ENCODE data around the gene ANK3. TPM values are rescaled to one million over a fixed set of nuclear protein-coding genes. Genes with fewer than 3 reads are reported as not detected.

The ANK3 gene
- polyA plus RNA-seq, 3 donors = not detected

GRCh38 chr10:60289800-60290199 lies 99.9 kb downstream of the ANK3 start:
- Histone ChIP-seq H2AFZ (ENCODE audit: insufficient read depth, low read depth, low read length, poor library complexity, severe bottlenecking) (no peak overlapping the region), H3K4me2 (replicated peaks; ENCODE audit: extremely low read depth, low read length, poor library complexity, severe bottlenecking) (no peak overlapping the region), H3K36me3 (replicated peaks in 1 of 2; ENCODE audit: control insufficient read depth in 1 of 2, insufficient read depth in 2 of 2, low read length in 2 of 2) (no peaks in the 10 kb centered on the region), H3K27ac (ENCODE audit: low read depth in 1 of 2, low read length in 2 of 2) (no peak overlapping the region), H3K4me3 (replicated peaks in 1 of 3; ENCODE audit: low read depth in 2 of 3, low read length in 3 of 3) (no peak overlapping the region), H3K27me3 (ENCODE audit: control insufficient read depth in 2 of 2, insufficient read depth in 2 of 2, low read length in 2 of 2) (no peaks in the 10 kb centered on the region), H3K79me2 (ENCODE audit: insufficient read depth, low read length) (no peaks in the 10 kb centered on the region), H3K9ac (ENCODE audit: insufficient read depth, low read length, poor library complexity, severe bottlenecking) (no peak overlapping the region), H4K20me1 (ENCODE audit: insufficient read depth, low read length) (no peaks in the 10 kb centered on the region), H3K9me3 (replicated peaks in 1 of 2; ENCODE audit: control insufficient read depth in 1 of 2, insufficient read depth in 1 of 2, low read length in 2 of 2) (no peaks in the 10 kb centered on the region), H3K4me1 (ENCODE audit: control insufficient read depth in 1 of 2, insufficient read depth in 2 of 2, low read length in 2 of 2) (no peaks in the 10 kb centered on the region)
- TF ChIP-seq, protein P1, sequence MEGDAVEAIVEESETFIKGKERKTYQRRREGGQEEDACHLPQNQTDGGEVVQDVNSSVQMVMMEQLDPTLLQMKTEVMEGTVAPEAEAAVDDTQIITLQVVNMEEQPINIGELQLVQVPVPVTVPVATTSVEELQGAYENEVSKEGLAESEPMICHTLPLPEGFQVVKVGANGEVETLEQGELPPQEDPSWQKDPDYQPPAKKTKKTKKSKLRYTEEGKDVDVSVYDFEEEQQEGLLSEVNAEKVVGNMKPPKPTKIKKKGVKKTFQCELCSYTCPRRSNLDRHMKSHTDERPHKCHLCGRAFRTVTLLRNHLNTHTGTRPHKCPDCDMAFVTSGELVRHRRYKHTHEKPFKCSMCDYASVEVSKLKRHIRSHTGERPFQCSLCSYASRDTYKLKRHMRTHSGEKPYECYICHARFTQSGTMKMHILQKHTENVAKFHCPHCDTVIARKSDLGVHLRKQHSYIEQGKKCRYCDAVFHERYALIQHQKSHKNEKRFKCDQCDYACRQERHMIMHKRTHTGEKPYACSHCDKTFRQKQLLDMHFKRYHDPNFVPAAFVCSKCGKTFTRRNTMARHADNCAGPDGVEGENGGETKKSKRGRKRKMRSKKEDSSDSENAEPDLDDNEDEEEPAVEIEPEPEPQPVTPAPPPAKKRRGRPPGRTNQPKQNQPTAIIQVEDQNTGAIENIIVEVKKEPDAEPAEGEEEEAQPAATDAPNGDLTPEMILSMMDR (IDR thresholded peaks at IDR 0.05) = no peak
- intact Hi-C loops (cut with micrococcal nuclease) = loop anchor here in 1 of 2 donors (10.0 kb wide), 1 partner anchor 55 kb away; no protein-coding TSS in a partner anchor
- Mint-ChIP-seq H3K4me1 (peaks cover 2% of the 10 kb centered on the region), H3K27ac (no peak overlapping the region), H3K9me3 (peaks cover 0 to 2% (median 0%) of the 10 kb centered on the region in 7 donors), H3K4me3 (no peak overlapping the region), H3K27me3 (ENCODE audit: low read depth in 3 of 3) (peaks cover 0 to 2% (median 0%) of the 10 kb centered on the region in 3 donors), H3K36me3 (no peaks in the 10 kb centered on the region)
- DNase-seq = no peak
- WGBS (ENCODE audit: insufficient coverage) = 83% methylated on average over 2 of the region's 9 CpGs

DNA sequence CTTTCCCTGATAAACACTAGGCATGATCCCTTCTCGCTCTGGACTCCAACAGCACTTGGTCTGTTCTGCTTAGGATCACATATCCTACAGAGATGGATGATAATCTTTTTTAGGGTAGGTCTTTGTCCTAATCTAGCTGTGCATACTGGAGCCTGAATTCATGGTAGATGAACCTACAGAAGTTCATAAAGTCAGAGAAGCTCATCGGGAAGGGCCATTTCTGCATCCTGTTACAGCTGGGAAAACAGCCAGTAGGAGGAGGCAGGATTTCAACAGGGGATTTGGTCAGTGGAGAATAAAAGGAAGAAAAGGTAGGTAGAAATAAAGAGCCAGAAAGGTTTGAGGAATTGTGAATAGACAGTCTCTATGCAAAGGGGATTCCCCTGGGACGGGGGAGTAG lies 101.4 kb downstream of the ANK3 start:
- no peak overlapping the region for H3K9ac ChIP-seq (ENCODE audit: insufficient read depth, low read length, poor library complexity, severe bottlenecking)
- no peak overlapping the region for H3K4me3 Mint-ChIP-seq
- peaks cover 0 to 2% (median 0%) of the 10 kb centered on the region in 3 donors for H3K27me3 Mint-ChIP-seq (ENCODE audit: low read depth in 3 of 3)
- 77% methylated on average over 2 of the region's 3 CpGs for WGBS (ENCODE audit: insufficient coverage)
- no peak overlapping the region for H3K27ac ChIP-seq (ENCODE audit: low read depth in 1 of 2, low read length in 2 of 2)
- H3K4me1 ChIP-seq (ENCODE audit: control insufficient read depth in 1 of 2, insufficient read depth in 2 of 2, low read length in 2 of 2) = no peaks in the 10 kb centered on the region
- TF ChIP-seq, protein P1 (IDR thresholded peaks at IDR 0.05) = no peak
- H3K79me2 ChIP-seq (ENCODE audit: insufficient read depth, low read length) = no peaks in the 10 kb centered on the region
- no peak overlapping the region for H3K27ac Mint-ChIP-seq
- H3K4me3 ChIP-seq (replicated peaks in 1 of 3; ENCODE audit: low read depth in 2 of 3, low read length in 3 of 3) = no peak overlapping the region
- no peak overlapping the region for H2AFZ ChIP-seq (ENCODE audit: insufficient read depth, low read depth, low read length, poor library complexity, severe bottlenecking)
- H3K9me3 Mint-ChIP-seq = no peaks in the 10 kb centered on the region
- H4K20me1 ChIP-seq (ENCODE audit: insufficient read depth, low read length) = no peaks in the 10 kb centered on the region
- H3K4me2 ChIP-seq (replicated peaks; ENCODE audit: extremely low read depth, low read length, poor library complexity, severe bottlenecking) = no peak overlapping the region
- no peaks in the 10 kb centered on the region for H3K27me3 ChIP-seq (ENCODE audit: control insufficient read depth in 2 of 2, insufficient read depth in 2 of 2, low read length in 2 of 2)
- no peaks in the 10 kb centered on the region for H3K36me3 ChIP-seq (replicated peaks in 1 of 2; ENCODE audit: control insufficient read depth in 1 of 2, insufficient read depth in 2 of 2, low read length in 2 of 2)
- intact Hi-C loops (cut with micrococcal nuclease) = loop anchor here in 1 of 2 donors (10.0 kb wide), 1 partner anchor 53 kb away; no protein-coding TSS in a partner anchor
- DNase-seq = no peak
- H3K9me3 ChIP-seq (replicated peaks in 1 of 2; ENCODE audit: control insufficient read depth in 1 of 2, insufficient read depth in 1 of 2, low read length in 2 of 2) = no peaks in the 10 kb centered on the region
- H3K4me1 Mint-ChIP-seq = peaks cover 4% of the 10 kb centered on the region
- no peaks in the 10 kb centered on the region for H3K36me3 Mint-ChIP-seq

Data from CD14-positive monocyte (primary cell).